Liver (tissue), 9 donors: ENCODE measurements around the gene EXOG. TPM values are rescaled to one million over a fixed set of nuclear protein-coding genes. Genes with fewer than 3 reads are reported as not detected.

ENCODE experiments used
- DNase-seq: peaks from one replicate; pipeline ENCODE4 v3.0.0-alpha.2; 2017; ENCODE audit warnings: low spot score
- H3K27ac ChIP-seq, 2 donors: one replicate each; pipeline ENCODE4 v1.7.0; 2013; ENCODE audit warnings: inconsistent platforms in 2 of 2, low read length in 2 of 2, control low read depth in 1 of 2, low read depth in 1 of 2, mild to moderate bottlenecking in 1 of 2
- H3K27me3 ChIP-seq, 4 donors: one replicate each; pipeline versions ENCODE4 v1.6.1 to v1.7.0; 2013; ENCODE audit warnings: low read length in 3 of 4, inconsistent platforms in 1 of 4, mild to moderate bottlenecking in 1 of 4, moderate library complexity in 1 of 4; ENCODE audit not compliant: control insufficient read depth in 4 of 4, insufficient read depth in 4 of 4
- H3K36me3 ChIP-seq, 4 donors: one replicate each; pipeline versions ENCODE4 v1.6.1 to v1.7.0; 2013; ENCODE audit warnings: low read length in 3 of 4, mild to moderate bottlenecking in 3 of 4, low read depth in 1 of 4, moderate library complexity in 1 of 4; ENCODE audit not compliant: control insufficient read depth in 4 of 4, insufficient read depth in 3 of 4
- H3K4me1 ChIP-seq, 4 donors: one replicate each; pipeline versions ENCODE4 v1.6.1 to v1.7.0; 2013; ENCODE audit warnings: low read length in 3 of 4, mild to moderate bottlenecking in 3 of 4, moderate library complexity in 1 of 4; ENCODE audit not compliant: control insufficient read depth in 4 of 4, insufficient read depth in 4 of 4
- H3K4me3 ChIP-seq, 3 donors: one replicate each; pipeline versions ENCODE4 v1.6.1 to v1.7.0; 2013; ENCODE audit warnings: low read length in 3 of 3, control low read depth in 1 of 3, low read depth in 1 of 3, mild to moderate bottlenecking in 1 of 3
- H3K9ac ChIP-seq, 2 donors: one replicate each; pipeline ENCODE4 v1.7.0; 2013; ENCODE audit warnings: low read length in 2 of 2, mild to moderate bottlenecking in 2 of 2, moderate library complexity in 2 of 2, control low read depth in 1 of 2, low read depth in 1 of 2
- H3K9me3 ChIP-seq, 4 donors: one replicate each; pipeline versions ENCODE4 v1.6.1 to v1.7.0; 2013; ENCODE audit warnings: low read length in 3 of 4; ENCODE audit not compliant: control insufficient read depth in 4 of 4
- EGR1 ChIP-seq, 2 donors: IDR thresholded peaks; 2 replicates each; pipeline ENCODE4 v1.6.1; 2016 to 2018; ENCODE audit warnings: antibody characterized with exemption in 2 of 2, low read depth in 2 of 2
- FOXA1 ChIP-seq: IDR thresholded peaks from 2 replicates; pipeline ENCODE4 v1.6.1; 2016; ENCODE audit warnings: antibody characterized with exemption
- FOXA2 ChIP-seq: IDR thresholded peaks from 2 replicates; pipeline ENCODE4 v1.6.1; 2016; ENCODE audit warnings: antibody characterized with exemption
- GABPA ChIP-seq, 2 donors: IDR thresholded peaks in 1 of 2; conservative IDR thresholded peaks in 1 of 2; 2 replicates each; pipeline ENCODE4 v1.6.1; 2016; ENCODE audit warnings: antibody characterized with exemption in 2 of 2, mild to moderate bottlenecking in 1 of 2, moderate library complexity in 1 of 2
- HNF4A ChIP-seq, 2 donors: conservative IDR thresholded peaks; 2 replicates each; pipeline ENCODE4 v1.6.1; 2016; ENCODE audit warnings: antibody characterized with exemption in 2 of 2, mild to moderate bottlenecking in 2 of 2
- HNF4G ChIP-seq: IDR thresholded peaks from 2 replicates; pipeline ENCODE4 v1.6.1; 2016; ENCODE audit warnings: antibody characterized with exemption
- JUND ChIP-seq, 2 donors: IDR thresholded peaks; 2 replicates each; pipeline ENCODE4 v1.6.1; 2016; ENCODE audit warnings: antibody characterized with exemption in 2 of 2
- NR2F2 ChIP-seq: IDR thresholded peaks from 2 replicates; pipeline ENCODE4 v1.6.1; 2016; ENCODE audit warnings: antibody characterized with exemption
- RAD21 ChIP-seq, 2 donors: IDR thresholded peaks; 2 replicates each; pipeline ENCODE4 v1.6.1; 2016; ENCODE audit warnings: antibody characterized with exemption in 2 of 2, mild to moderate bottlenecking in 2 of 2
- RXRA ChIP-seq, 2 donors: IDR thresholded peaks; 2 replicates each; pipeline ENCODE4 v1.6.1; 2017 to 2018; ENCODE audit warnings: antibody characterized with exemption in 2 of 2, mild to moderate bottlenecking in 1 of 2
- YY1 ChIP-seq: IDR thresholded peaks from 2 replicates; pipeline ENCODE4 v1.6.1; 2016; ENCODE audit warnings: antibody characterized with exemption, mild to moderate bottlenecking
- ZBTB33 ChIP-seq: IDR thresholded peaks from 2 replicates; pipeline ENCODE4 v1.6.1; 2016; ENCODE audit warnings: antibody characterized with exemption
- WGBS: extraction: QIAGEN DNeasy Blood & Tissue Kit; methylation state at CpG from one replicate; pipeline ENCODE4 v1.1.7; 2013; 5-methylcytosine and 5-hydroxymethylcytosine counted together
- polyA plus RNA-seq, 2 donors: library from polyadenylated mRNA; stranded (reverse) in 1 of 2; unstranded in 1 of 2; fragments of 200-250 nt in 1 of 2; fragments of >200 nt in 1 of 2; fragmentation: Nextera tagmentation in 1 of 2; extraction: Ambion mirVana in 1 of 2; gene quantifications; one replicate each; pipeline versions ENCODE4 v1.2.1 to v1.2.3, GENCODE V29; 2013 to 2015
- total RNA-seq, 2 donors: library from RNA; depleted of rRNA; stranded (reverse); fragments of >200 nt; gene quantifications; one replicate each; pipeline ENCODE4 v1.2.3, GENCODE V29; 2014
- TF ChIP-seq, protein P1 (sequence below): IDR thresholded peaks from 2 replicates; pipeline ENCODE4 v1.6.1; 2016; ENCODE audit warnings: antibody characterized with exemption
- TF ChIP-seq, protein P2 (sequence below): IDR thresholded peaks from 2 replicates; pipeline ENCODE4 v1.6.1; 2016; ENCODE audit warnings: antibody characterized with exemption
- TF ChIP-seq, protein P3 (sequence below): fragments of 150-350 bp; IDR thresholded peaks from 2 replicates; pipeline ENCODE4 v1.5.1; 2017; ENCODE audit warnings: improper control_type of control experiment, low read depth, low read length; ENCODE audit not compliant: missing input control
- donor health status: healthy.
- donor health status: healthy.
- donor health status: healthy.
- donor health status: healthy.
- donor health status: healthy.

Gene EXOG
- total and polyA plus RNA-seq, 4 donors: 2.1 to 4.4 (median 3.9) TPM

GRCh38 chr3:38534604-38535003 lies 38.5 kb downstream of the EXOG start:
- Histone ChIP-seq H3K4me1 (no peaks in the 10 kb centered on the region), H3K27ac (no peak overlapping the region), H3K9ac (no peak overlapping the region), H3K27me3 (no peaks in the 10 kb centered on the region), H3K4me3 (no peak overlapping the region), H3K9me3 (peaks cover 0 to 2% (median 0%) of the 10 kb centered on the region in 4 donors), H3K36me3 (no peaks in the 10 kb centered on the region)
- TF ChIP-seq YY1 (no peak), EGR1 (IDR thresholded peaks at IDR 0.05; ENCODE audit: low read depth in 2 of 2) (no peak)
- WGBS: 98% methylated on average over 7 of the region's 7 CpGs
- DNase-seq: no peak

- H3K4me3 ChIP-seq: no peak overlapping the region
- no peaks in the 10 kb centered on the region for H3K27me3 ChIP-seq
- TF ChIP-seq, protein P1, sequence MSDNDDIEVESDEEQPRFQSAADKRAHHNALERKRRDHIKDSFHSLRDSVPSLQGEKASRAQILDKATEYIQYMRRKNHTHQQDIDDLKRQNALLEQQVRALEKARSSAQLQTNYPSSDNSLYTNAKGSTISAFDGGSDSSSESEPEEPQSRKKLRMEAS: no peak
- TF ChIP-seq HNF4G (no peak), FOXA2 (no peak), ZBTB33 (no peak), EGR1 (IDR thresholded peaks at IDR 0.05; ENCODE audit: low read depth in 2 of 2) (no peak), HNF4A (conservative IDR thresholded peaks at IDR 0.05) (no peak), JUND (IDR thresholded peaks at IDR 0.05) (no peak), YY1 (no peak), FOXA1 (no peak), GABPA (IDR thresholded peaks at IDR 0.05 in 1 of 2, conservative IDR thresholded peaks at IDR 0.05 in 1 of 2) (no peak), RAD21 (IDR thresholded peaks at IDR 0.05) (no peak)
- TF ChIP-seq, protein P2, sequence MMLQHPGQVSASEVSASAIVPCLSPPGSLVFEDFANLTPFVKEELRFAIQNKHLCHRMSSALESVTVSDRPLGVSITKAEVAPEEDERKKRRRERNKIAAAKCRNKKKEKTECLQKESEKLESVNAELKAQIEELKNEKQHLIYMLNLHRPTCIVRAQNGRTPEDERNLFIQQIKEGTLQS: no peak
- TF ChIP-seq, protein P3, sequence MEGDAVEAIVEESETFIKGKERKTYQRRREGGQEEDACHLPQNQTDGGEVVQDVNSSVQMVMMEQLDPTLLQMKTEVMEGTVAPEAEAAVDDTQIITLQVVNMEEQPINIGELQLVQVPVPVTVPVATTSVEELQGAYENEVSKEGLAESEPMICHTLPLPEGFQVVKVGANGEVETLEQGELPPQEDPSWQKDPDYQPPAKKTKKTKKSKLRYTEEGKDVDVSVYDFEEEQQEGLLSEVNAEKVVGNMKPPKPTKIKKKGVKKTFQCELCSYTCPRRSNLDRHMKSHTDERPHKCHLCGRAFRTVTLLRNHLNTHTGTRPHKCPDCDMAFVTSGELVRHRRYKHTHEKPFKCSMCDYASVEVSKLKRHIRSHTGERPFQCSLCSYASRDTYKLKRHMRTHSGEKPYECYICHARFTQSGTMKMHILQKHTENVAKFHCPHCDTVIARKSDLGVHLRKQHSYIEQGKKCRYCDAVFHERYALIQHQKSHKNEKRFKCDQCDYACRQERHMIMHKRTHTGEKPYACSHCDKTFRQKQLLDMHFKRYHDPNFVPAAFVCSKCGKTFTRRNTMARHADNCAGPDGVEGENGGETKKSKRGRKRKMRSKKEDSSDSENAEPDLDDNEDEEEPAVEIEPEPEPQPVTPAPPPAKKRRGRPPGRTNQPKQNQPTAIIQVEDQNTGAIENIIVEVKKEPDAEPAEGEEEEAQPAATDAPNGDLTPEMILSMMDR: no peak
- H3K4me1 ChIP-seq: no peaks in the 10 kb centered on the region
- peaks cover 0 to 2% (median 0%) of the 10 kb centered on the region in 4 donors for H3K9me3 ChIP-seq
- H3K36me3 ChIP-seq: no peaks in the 10 kb centered on the region
- H3K27ac ChIP-seq: no peak overlapping the region
- 90% methylated on average over 3 of the region's 3 CpGs for WGBS
- no peak overlapping the region for H3K9ac ChIP-seq
- DNase-seq: no peak
These were observed 40.5 kb downstream of the EXOG start for GRCh38 chr3:38536671-38537070.

DNA sequence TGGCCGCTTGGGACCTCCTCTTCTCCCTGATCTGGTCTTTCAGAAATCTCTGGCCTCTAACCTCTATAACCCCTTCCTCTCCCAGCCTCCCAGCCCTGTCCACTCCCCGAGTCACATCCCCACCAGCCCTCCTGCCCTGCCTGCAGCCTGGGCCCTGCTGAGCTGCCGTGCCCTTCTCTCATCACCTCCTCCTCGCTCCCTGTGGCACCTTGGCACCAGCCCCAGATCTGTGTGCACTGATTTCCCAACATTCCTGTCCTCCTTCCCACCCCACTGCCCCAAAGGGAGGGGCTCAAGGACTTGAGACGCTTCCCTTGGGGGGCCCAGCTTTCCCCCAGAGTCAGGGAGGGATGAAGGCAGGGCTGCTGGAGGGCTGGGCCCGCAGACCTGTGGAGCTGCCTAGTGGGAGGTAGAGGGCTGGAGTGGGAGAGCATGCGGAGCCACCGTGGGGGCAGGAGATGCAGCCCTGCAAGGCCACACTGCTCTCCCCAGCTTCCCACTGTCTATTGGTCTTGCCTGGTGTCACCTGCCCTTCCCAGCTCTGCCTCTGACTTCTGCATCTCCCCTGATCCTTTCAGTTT lies 42.7 kb downstream of the EXOG start:
- 84% methylated on average over 8 of the region's 8 CpGs for WGBS
- peaks cover 0 to 2% (median 0%) of the 10 kb centered on the region in 4 donors for H3K9me3 ChIP-seq
- no peak for DNase-seq
- no peaks in the 10 kb centered on the region for H3K4me1 ChIP-seq
- TF ChIP-seq RXRA (IDR thresholded peaks at IDR 0.05) (no peak), GABPA (IDR thresholded peaks at IDR 0.05 in 1 of 2, conservative IDR thresholded peaks at IDR 0.05 in 1 of 2) (no peak), FOXA1 (no peak), EGR1 (IDR thresholded peaks at IDR 0.05; ENCODE audit: low read depth in 2 of 2) (no peak), HNF4A (conservative IDR thresholded peaks at IDR 0.05) (no peak), JUND (IDR thresholded peaks at IDR 0.05) (no peak), ZBTB33 (no peak), YY1 (no peak), NR2F2 (no peak)
- TF ChIP-seq, protein P1: no peak
- TF ChIP-seq, protein P3: no peak
- H3K27me3 ChIP-seq: no peaks in the 10 kb centered on the region
- no peaks in the 10 kb centered on the region for H3K36me3 ChIP-seq
- no peak overlapping the region for H3K4me3 ChIP-seq
- no peak overlapping the region for H3K27ac ChIP-seq
- H3K9ac ChIP-seq: no peak overlapping the region
